Bronchial epithelial cell (primary cell): ENCODE data around the gene GSG1L2. TPM values are rescaled to one million over a fixed set of nuclear protein-coding genes. Genes with fewer than 3 reads are reported as not detected.
"Not testable (repeated sequence)": the region's sequence is repeated elsewhere in the genome, so short reads cannot be mapped to it uniquely, and the experiment has no call there.

ENCODE experiments used
- DNase-seq: peaks from one replicate; pipeline ENCODE4 v3.0.0-alpha.2; 2010; ENCODE audit warnings: low read depth
- FAIRE-seq: peaks from 2 replicates; lab custom pipeline; 2011; peaks lifted over from hg19 to GRCh38; lab: Jason Lieb, UNC
- H3K27me3 ChIP-seq: 2 replicates; pipeline ENCODE4 v1.5.1; 2011; ENCODE audit warnings: low read length; ENCODE audit not compliant: control insufficient read depth, insufficient read depth
- H3K36me3 ChIP-seq: 2 replicates; pipeline ENCODE4 v1.5.1; 2011; ENCODE audit warnings: low read length; ENCODE audit not compliant: control insufficient read depth, insufficient read depth
- H3K4me3 ChIP-seq: 2 replicates; pipeline ENCODE4 v1.5.1; 2011; ENCODE audit warnings: mild to moderate bottlenecking, low read depth, low read length, control low read depth
- CTCF ChIP-seq: IDR thresholded peaks from 2 replicates; pipeline ENCODE4 v1.5.1; 2011; ENCODE audit warnings: mild to moderate bottlenecking, moderate library complexity, low read length, control low read depth, inconsistent platforms; ENCODE audit not compliant: insufficient read depth, severe bottlenecking
- total RNA-seq: library from RNA; depleted of rRNA; stranded (reverse); fragments of >200 nt; gene quantifications from 2 replicates; pipeline ENCODE4 v1.2.1, GENCODE V29; 2014

GSG1L2 gene
- total RNA-seq, 1 donor from 2014 or later, result not detected

- Histone ChIP-seq H3K27me3 (no peaks in the 10 kb centered on the region), H3K4me3 (no peak overlapping the region), H3K36me3 (no peaks in the 10 kb centered on the region)
- no peak for TF ChIP-seq CTCF
- DNase-seq (no peak), FAIRE-seq (no peak)
These were observed 37.3 kb downstream of the GSG1L2 start for GRCh38 chr17:9784544-9784943.

GRCh38 chr17:9783465-9783864, 38.4 kb downstream of the GSG1L2 start:
- not testable (repeated sequence) for DNase-seq, H3K4me3 ChIP-seq, H3K27me3 ChIP-seq, FAIRE-seq, H3K36me3 ChIP-seq

GRCh38 chr17:9783050-9783449, 38.8 kb downstream of the GSG1L2 start:
- no peak for DNase-seq
- no peaks in the 10 kb centered on the region for H3K36me3 ChIP-seq
- no peak for TF ChIP-seq CTCF
- H3K4me3 ChIP-seq, result no peak overlapping the region
- FAIRE-seq, result no peak
- H3K27me3 ChIP-seq, result no peaks in the 10 kb centered on the region

- no peaks in the 10 kb centered on the region for H3K27me3 ChIP-seq
- DNase-seq, result no peak
- no peak for FAIRE-seq
- H3K4me3 ChIP-seq, result no peak overlapping the region
- H3K36me3 ChIP-seq, result no peaks in the 10 kb centered on the region
- no peak for TF ChIP-seq CTCF
These were observed 41.3 kb downstream of the GSG1L2 start for GRCh38 chr17:9780552-9780951.

- DNase-seq (no peak), FAIRE-seq (no peak)
- TF ChIP-seq CTCF, result no peak
- Histone ChIP-seq H3K36me3 (no peaks in the 10 kb centered on the region), H3K27me3 (no peaks in the 10 kb centered on the region), H3K4me3 (no peak overlapping the region)
These were observed 45.0 kb downstream of the GSG1L2 start for GRCh38 chr17:9776911-9777310.

GRCh38 chr17:9772658-9773057, 49.2 kb downstream of the GSG1L2 start:
- no peaks in the 10 kb centered on the region for H3K36me3 ChIP-seq
- FAIRE-seq (no peak), DNase-seq (no peak)
- no peak overlapping the region for H3K4me3 ChIP-seq
- no peaks in the 10 kb centered on the region for H3K27me3 ChIP-seq
- no peak for TF ChIP-seq CTCF
